CD14-positive monocyte (primary cell): ENCODE measurements around the gene GTF3A. TPM values are rescaled to one million over a fixed set of nuclear protein-coding genes. Genes with fewer than 3 reads are reported as not detected.

Experiments used
- DNase-seq, 3 donors: peaks; one replicate each; pipeline ENCODE4 v3.0.0-alpha.2; 2011 to 2022
- H2AFZ ChIP-seq: 2 replicates; pipeline ENCODE4 v1.6.0; 2012; ENCODE audit warnings: mild to moderate bottlenecking, low read depth, low read length, inconsistent platforms; ENCODE audit not compliant: insufficient read depth, poor library complexity, severe bottlenecking
- H3K27ac ChIP-seq, 2 donors: 1 replicate in 1 of 2; 2 replicates in 1 of 2; pipeline ENCODE4 v1.5.1; 2012 to 2013; ENCODE audit warnings: low read length in 2 of 2, control low read depth in 1 of 2, inconsistent platforms in 1 of 2, low read depth in 1 of 2, mild to moderate bottlenecking in 1 of 2
- H3K27me3 ChIP-seq, 2 donors: one replicate each; pipeline versions ENCODE4 v1.6.0 to v1.6.1; 2011 to 2013; ENCODE audit warnings: low read length in 2 of 2; ENCODE audit not compliant: control insufficient read depth in 2 of 2, insufficient read depth in 2 of 2
- H3K36me3 ChIP-seq, 2 donors: replicated peaks in 1 of 2; 1 replicate in 1 of 2; 2 replicates in 1 of 2; pipeline versions ENCODE4 v1.5.1 to v1.6.1; 2012 to 2013; ENCODE audit warnings: low read length in 2 of 2, control low read depth in 1 of 2, inconsistent platforms in 1 of 2, mild to moderate bottlenecking in 1 of 2; ENCODE audit not compliant: insufficient read depth in 2 of 2, control insufficient read depth in 1 of 2
- H3K4me1 ChIP-seq, 2 donors: 1 replicate in 1 of 2; 2 replicates in 1 of 2; pipeline versions ENCODE4 v1.5.1 to v1.6.1; 2012 to 2013; ENCODE audit warnings: low read length in 2 of 2, control low read depth in 1 of 2, inconsistent platforms in 1 of 2, mild to moderate bottlenecking in 1 of 2, moderate library complexity in 1 of 2; ENCODE audit not compliant: insufficient read depth in 2 of 2, control insufficient read depth in 1 of 2
- H3K4me2 ChIP-seq: replicated peaks from 2 replicates; pipeline ENCODE3; 2012; ENCODE audit warnings: low read length, moderate library complexity, mild to moderate bottlenecking; ENCODE audit not compliant: poor library complexity, severe bottlenecking; ENCODE audit errors: extremely low read depth
- H3K4me3 ChIP-seq, 3 experiments: fragments of 200-600 bp in 1 of 3; sonication (generic) in 1 of 3; replicated peaks in 1 of 3; 1 replicate in 2 of 3; 2 replicates in 1 of 3; pipeline ENCODE4 v1.5.1; 2011 to 2013; ENCODE audit warnings: low read length in 3 of 3, mild to moderate bottlenecking in 3 of 3, control low read depth in 2 of 3, low read depth in 2 of 3, inconsistent platforms in 1 of 3, moderate library complexity in 1 of 3
- H3K79me2 ChIP-seq: 2 replicates; pipeline ENCODE4 v1.6.0; 2012; ENCODE audit warnings: mild to moderate bottlenecking, control low read depth, inconsistent platforms, low read length, moderate library complexity; ENCODE audit not compliant: insufficient read depth
- H3K9ac ChIP-seq: 2 replicates; pipeline ENCODE4 v1.6.0; 2017; ENCODE audit warnings: low read length, mild to moderate bottlenecking; ENCODE audit not compliant: insufficient read depth, poor library complexity, severe bottlenecking
- H3K9me3 ChIP-seq, 2 donors: replicated peaks in 1 of 2; 1 replicate in 1 of 2; 2 replicates in 1 of 2; pipeline versions ENCODE4 v1.5.1 to v1.6.1; 2012 to 2013; ENCODE audit warnings: low read length in 2 of 2, control low read depth in 1 of 2; ENCODE audit not compliant: control insufficient read depth in 1 of 2, insufficient read depth in 1 of 2
- H4K20me1 ChIP-seq: 2 replicates; pipeline ENCODE4 v1.6.0; 2012; ENCODE audit warnings: mild to moderate bottlenecking, low read length, control low read depth, moderate library complexity; ENCODE audit not compliant: insufficient read depth
- H3K27ac Mint-ChIP-seq, 7 donors: one replicate each; pipeline ENCODE4 v1.8.0; 2020; ENCODE audit warnings: mild to moderate bottlenecking in 7 of 7, mixed read lengths in 7 of 7, moderate library complexity in 6 of 7, inconsistent platforms in 2 of 7
- H3K27me3 Mint-ChIP-seq, 3 donors: one replicate each; pipeline ENCODE4 v1.8.0; 2021 to 2022; ENCODE audit warnings: low read depth in 3 of 3, mild to moderate bottlenecking in 3 of 3, mixed read lengths in 3 of 3, moderate library complexity in 3 of 3, inconsistent platforms in 1 of 3
- H3K36me3 Mint-ChIP-seq, 2 donors: one replicate each; pipeline ENCODE4 v1.8.0; 2020; ENCODE audit warnings: mixed read lengths in 2 of 2, inconsistent platforms in 1 of 2, mild to moderate bottlenecking in 1 of 2
- H3K4me1 Mint-ChIP-seq: one replicate; pipeline ENCODE4 v1.8.0; 2020; ENCODE audit warnings: mild to moderate bottlenecking, mixed read lengths
- H3K4me3 Mint-ChIP-seq, 2 donors: one replicate each; pipeline ENCODE4 v1.8.0; 2020; ENCODE audit warnings: mild to moderate bottlenecking in 2 of 2, mixed read lengths in 2 of 2, moderate library complexity in 1 of 2
- H3K9me3 Mint-ChIP-seq, 7 donors: one replicate each; pipeline ENCODE4 v1.8.0; 2020 to 2022; ENCODE audit warnings: mixed read lengths in 7 of 7, mild to moderate bottlenecking in 6 of 7, moderate library complexity in 6 of 7, inconsistent platforms in 2 of 7
- WGBS: methylation state at CpG from one replicate; pipeline ENCODE4 v1.1.5; 2013; ENCODE audit warnings: missing lambda C conversion rate; ENCODE audit not compliant: insufficient coverage; 5-methylcytosine and 5-hydroxymethylcytosine counted together
- intact Hi-C, 2 donors: fragments of 100-400 bp; cut with micrococcal nuclease; formaldehyde crosslinking; loops; one replicate each; pipeline versions ENCODE4 v1.15.0 to v1.15.1; 2023
- polyA plus RNA-seq, 3 donors: library from polyadenylated mRNA; depleted of rRNA in 1 of 3; unstranded in 2 of 3; stranded (reverse) in 1 of 3; fragments of 300-500 nt in 2 of 3; fragments of >200 nt in 1 of 3; fragmentation: Illumina TruSeq in 2 of 3; gene quantifications; 1 replicate in 2 of 3; 2 replicates in 1 of 3; pipeline ENCODE4 v1.2.3, GENCODE V29; 2012 to 2021
- TF ChIP-seq, protein P1 (sequence below): fragments of 200-600 bp; IDR thresholded peaks from one replicate; pipeline ENCODE4 v1.8.0; 2022; ENCODE audit warnings: antibody characterized with exemption, mild to moderate bottlenecking

The GTF3A gene
- polyA plus RNA-seq, 3 donors: 88.8 to 259 (median 179) TPM

DNA sequence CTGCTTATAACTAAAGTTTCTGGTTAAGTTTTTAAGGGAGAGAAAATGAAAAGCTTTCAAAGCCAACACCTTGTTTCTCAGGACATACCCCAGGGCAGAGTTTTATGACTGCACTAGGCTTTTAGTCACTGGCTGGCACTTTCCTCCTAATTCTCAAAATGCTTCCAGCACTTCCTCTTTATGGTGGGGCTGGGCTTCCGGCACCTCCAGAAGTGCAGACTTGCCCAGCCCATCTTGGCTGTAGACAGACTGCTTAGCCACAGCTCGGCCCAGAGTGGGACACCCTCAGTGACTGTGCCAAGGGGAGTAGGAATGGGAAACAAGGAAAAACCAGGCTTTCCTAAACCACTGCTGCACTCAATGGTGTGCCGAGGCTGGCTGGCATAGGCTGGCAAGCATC, 23.2 kb upstream of the GTF3A start:
- intact Hi-C loops: no loop called here
- no peaks in the 10 kb centered on the region for H3K36me3 Mint-ChIP-seq
- no peaks in the 10 kb centered on the region for H4K20me1 ChIP-seq
- no peaks in the 10 kb centered on the region for H3K27me3 ChIP-seq
- TF ChIP-seq, protein P1, sequence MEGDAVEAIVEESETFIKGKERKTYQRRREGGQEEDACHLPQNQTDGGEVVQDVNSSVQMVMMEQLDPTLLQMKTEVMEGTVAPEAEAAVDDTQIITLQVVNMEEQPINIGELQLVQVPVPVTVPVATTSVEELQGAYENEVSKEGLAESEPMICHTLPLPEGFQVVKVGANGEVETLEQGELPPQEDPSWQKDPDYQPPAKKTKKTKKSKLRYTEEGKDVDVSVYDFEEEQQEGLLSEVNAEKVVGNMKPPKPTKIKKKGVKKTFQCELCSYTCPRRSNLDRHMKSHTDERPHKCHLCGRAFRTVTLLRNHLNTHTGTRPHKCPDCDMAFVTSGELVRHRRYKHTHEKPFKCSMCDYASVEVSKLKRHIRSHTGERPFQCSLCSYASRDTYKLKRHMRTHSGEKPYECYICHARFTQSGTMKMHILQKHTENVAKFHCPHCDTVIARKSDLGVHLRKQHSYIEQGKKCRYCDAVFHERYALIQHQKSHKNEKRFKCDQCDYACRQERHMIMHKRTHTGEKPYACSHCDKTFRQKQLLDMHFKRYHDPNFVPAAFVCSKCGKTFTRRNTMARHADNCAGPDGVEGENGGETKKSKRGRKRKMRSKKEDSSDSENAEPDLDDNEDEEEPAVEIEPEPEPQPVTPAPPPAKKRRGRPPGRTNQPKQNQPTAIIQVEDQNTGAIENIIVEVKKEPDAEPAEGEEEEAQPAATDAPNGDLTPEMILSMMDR: no peak
- H2AFZ ChIP-seq: peak overlapping the region; percentile 37
- WGBS: 0% methylated on average over 1 of the region's 3 CpGs
- H3K9me3 ChIP-seq: no peaks in the 10 kb centered on the region
- peak; percentile 62 to 83 (median 70) for DNase-seq
- H3K27ac ChIP-seq: peak overlapping the region in 1 of 2 donors; percentile 42
- H3K36me3 ChIP-seq: no peaks in the 10 kb centered on the region
- peaks cover 10 to 14% of the 10 kb centered on the region in 2 donors for H3K4me1 ChIP-seq
- peak overlapping the region in 1 of 2 donors; percentile 57 for H3K4me3 Mint-ChIP-seq
- H3K4me2 ChIP-seq: peak overlapping the region; percentile 54
- H3K27ac Mint-ChIP-seq: peak overlapping the region; percentile 20 to 83 (median 59)
- peaks cover 0 to 4% (median 0%) of the 10 kb centered on the region in 7 donors for H3K9me3 Mint-ChIP-seq
- no peak overlapping the region for H3K9ac ChIP-seq
- H3K27me3 Mint-ChIP-seq: peaks cover 2 to 6% (median 4%) of the 10 kb centered on the region in 3 donors
- peaks cover 19% of the 10 kb centered on the region for H3K4me1 Mint-ChIP-seq
- H3K4me3 ChIP-seq: peak overlapping the region in 1 of 3 experiments; percentile 38
- H3K79me2 ChIP-seq: no peaks in the 10 kb centered on the region

DNA sequence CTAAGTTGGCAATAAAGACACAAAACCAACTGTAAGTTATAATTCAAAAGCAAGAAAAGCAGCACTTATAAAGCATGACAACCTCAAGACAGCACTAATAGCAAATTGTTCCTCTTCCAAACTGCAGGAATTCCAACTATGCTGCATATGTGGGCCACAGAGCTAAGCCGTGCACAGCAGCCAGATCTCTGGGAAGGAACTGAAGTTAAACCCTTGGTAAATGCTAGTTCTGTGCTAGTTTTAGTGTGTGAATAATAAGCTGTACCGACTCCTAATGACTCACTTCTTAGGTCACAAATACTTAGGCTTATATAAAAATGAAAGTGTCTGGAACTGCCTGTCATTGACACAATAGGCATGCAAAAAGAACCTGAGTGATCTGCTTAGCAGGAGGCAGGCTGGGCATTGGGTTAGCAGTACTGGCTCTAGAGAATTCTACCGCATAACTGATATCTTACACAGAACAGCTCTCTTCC, 21.2 kb upstream of the GTF3A start:
- H3K9me3 Mint-ChIP-seq: peaks cover 0 to 4% (median 0%) of the 10 kb centered on the region in 7 donors
- H3K27ac Mint-ChIP-seq: no peak overlapping the region
- H3K4me3 Mint-ChIP-seq: no peak overlapping the region
- no peak overlapping the region for H3K4me2 ChIP-seq
- TF ChIP-seq, protein P1: no peak
- no peak for DNase-seq
- no peaks in the 10 kb centered on the region for H4K20me1 ChIP-seq
- H3K27me3 ChIP-seq: no peaks in the 10 kb centered on the region
- no peak overlapping the region for H3K9ac ChIP-seq
- H3K36me3 ChIP-seq: no peaks in the 10 kb centered on the region
- H3K4me1 ChIP-seq: peaks cover 10 to 14% of the 10 kb centered on the region in 2 donors
- no CpG with 5 or more reads among the region's 3 CpGs for WGBS
- H3K9me3 ChIP-seq: no peaks in the 10 kb centered on the region
- H3K79me2 ChIP-seq: no peaks in the 10 kb centered on the region
- H2AFZ ChIP-seq: peak overlapping the region; percentile 27
- H3K4me1 Mint-ChIP-seq: peaks cover 22% of the 10 kb centered on the region
- H3K36me3 Mint-ChIP-seq: no peaks in the 10 kb centered on the region
- H3K27me3 Mint-ChIP-seq: peaks cover 4 to 7% (median 6%) of the 10 kb centered on the region in 3 donors
- H3K27ac ChIP-seq: no peak overlapping the region
- H3K4me3 ChIP-seq: no peak overlapping the region
- intact Hi-C loops: no loop called here
